Tibial nerve (tissue), 4 donors: ENCODE measurements around the gene CHN2.
"Not testable (repeated sequence)": the region's sequence is repeated elsewhere in the genome, so short reads cannot be mapped to it uniquely, and the experiment has no call there.

Experiments used
- EP300 ChIP-seq, 2 donors: sonication (generic); formaldehyde crosslinking; IDR thresholded peaks; one replicate each; pipeline ENCODE4 v1.6.1; 2017; ENCODE audit warnings: antibody characterized with exemption in 2 of 2, mild to moderate bottlenecking in 1 of 2
- POLR2A ChIP-seq, 2 donors: fragments of 450-650 bp; IDR thresholded peaks; one replicate each; pipeline ENCODE4 v1.6.1; 2017; ENCODE audit warnings: antibody characterized with exemption in 2 of 2, mild to moderate bottlenecking in 2 of 2, moderate library complexity in 2 of 2
- TF ChIP-seq, protein P1 (sequence below), 5 experiments: fragments of 200-600 bp in 3 of 5; fragments of 450-650 bp in 2 of 5; sonication (generic) in 3 of 5; IDR thresholded peaks; one replicate each; pipeline ENCODE4 v1.5.1; 2016 to 2019; ENCODE audit warnings: antibody characterized with exemption in 5 of 5, mild to moderate bottlenecking in 3 of 5, moderate library complexity in 2 of 5

DNA sequence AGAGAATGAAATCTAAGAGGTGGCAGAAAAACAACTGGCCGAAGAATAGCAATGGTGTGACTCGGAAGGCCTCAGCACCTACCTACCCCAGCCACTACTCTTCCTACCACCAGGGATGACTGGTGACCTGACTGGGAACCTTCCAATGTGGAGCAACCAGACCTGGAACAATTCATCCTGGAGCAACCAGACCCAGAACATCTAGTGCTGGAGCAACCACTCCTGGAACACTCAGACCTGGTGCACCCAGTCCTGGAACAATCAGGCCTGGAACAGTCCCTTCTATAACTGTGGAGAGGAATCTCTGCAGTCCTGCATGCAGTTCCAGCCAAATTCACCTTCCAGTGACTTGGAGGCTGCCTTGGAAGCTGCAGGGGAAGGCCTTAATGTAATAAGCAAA is 18.2 kb downstream of the CHN2 start:
- TF ChIP-seq, protein P1, sequence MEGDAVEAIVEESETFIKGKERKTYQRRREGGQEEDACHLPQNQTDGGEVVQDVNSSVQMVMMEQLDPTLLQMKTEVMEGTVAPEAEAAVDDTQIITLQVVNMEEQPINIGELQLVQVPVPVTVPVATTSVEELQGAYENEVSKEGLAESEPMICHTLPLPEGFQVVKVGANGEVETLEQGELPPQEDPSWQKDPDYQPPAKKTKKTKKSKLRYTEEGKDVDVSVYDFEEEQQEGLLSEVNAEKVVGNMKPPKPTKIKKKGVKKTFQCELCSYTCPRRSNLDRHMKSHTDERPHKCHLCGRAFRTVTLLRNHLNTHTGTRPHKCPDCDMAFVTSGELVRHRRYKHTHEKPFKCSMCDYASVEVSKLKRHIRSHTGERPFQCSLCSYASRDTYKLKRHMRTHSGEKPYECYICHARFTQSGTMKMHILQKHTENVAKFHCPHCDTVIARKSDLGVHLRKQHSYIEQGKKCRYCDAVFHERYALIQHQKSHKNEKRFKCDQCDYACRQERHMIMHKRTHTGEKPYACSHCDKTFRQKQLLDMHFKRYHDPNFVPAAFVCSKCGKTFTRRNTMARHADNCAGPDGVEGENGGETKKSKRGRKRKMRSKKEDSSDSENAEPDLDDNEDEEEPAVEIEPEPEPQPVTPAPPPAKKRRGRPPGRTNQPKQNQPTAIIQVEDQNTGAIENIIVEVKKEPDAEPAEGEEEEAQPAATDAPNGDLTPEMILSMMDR (IDR thresholded peaks at IDR 0.05), result not testable (repeated sequence)
- TF ChIP-seq POLR2A, EP300 (IDR thresholded peaks at IDR 0.05): not testable (repeated sequence)
